ENCODE data around the gene DBN1. TPM values are rescaled to one million over a fixed set of nuclear protein-coding genes. Genes with fewer than 3 reads are reported as not detected.

Gene DBN1
- total and polyA plus RNA-seq, 9 of the 15 experiments (the other 6 are each of a cell fraction or from before 2014, with no cell fraction given) = 0.25 to 87.2 (median 27.9) TPM

DNA sequence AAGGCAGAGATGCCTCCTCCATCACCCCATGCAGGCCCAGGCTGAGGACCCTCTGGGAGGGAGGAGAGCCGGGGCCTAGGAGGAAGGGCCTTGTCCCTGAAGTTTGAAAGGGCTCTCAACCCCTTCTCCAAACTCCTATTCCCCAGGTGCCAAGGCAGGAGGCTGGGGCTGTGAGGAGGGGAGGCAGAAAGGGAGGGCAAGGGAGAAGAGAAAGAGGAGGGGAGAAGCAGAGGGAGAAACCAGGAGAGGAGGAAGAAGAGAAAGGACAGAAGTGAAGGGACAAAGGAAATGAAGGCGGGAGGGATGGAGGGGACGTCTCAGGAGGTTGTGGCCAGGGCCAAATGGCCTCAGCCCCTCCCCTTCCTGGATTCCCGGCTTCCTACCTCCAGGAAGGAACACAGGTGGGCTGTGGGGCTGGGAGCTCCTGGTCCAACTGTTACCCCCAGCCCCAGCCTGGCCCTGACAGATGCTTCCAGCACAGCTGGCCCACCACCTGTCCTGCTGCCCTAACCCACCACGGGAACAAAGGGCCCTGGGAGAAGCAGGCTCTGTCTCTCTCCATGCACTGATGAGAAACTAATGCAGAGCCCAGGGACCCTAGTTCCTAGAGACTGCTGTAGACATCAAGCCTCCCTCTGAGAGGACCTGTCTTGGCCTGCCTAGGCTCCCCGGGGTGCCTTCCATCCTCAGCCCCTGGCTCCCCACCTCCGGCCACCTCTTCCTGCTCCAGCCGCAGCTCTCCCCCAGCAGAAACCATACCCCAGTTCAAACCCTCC lies 3.5 kb downstream of the DBN1 start (continued):
- TF ChIP-seq SIX5 (IDR thresholded peaks at IDR 0.05; ENCODE audit: borderline replicate concordance in 1 of 2, insufficient read depth in 1 of 2, low read depth in 1 of 2, low read length in 2 of 2) = no peak
- TF ChIP-seq RBFOX2 (IDR thresholded peaks at IDR 0.05; ENCODE audit: low read depth, low read length) = 0 out of 2 replicates have a peak, but pooled peaks have one; percentile 30
- no peak for TF ChIP-seq ZBTB17 (CRISPR knock-in tag; IDR thresholded peaks at IDR 0.05)
- no peak for TF ChIP-seq RBM15 (IDR thresholded peaks at IDR 0.05; ENCODE audit: insufficient read depth, low read length)
- no peak for TF ChIP-seq RBM34 (IDR thresholded peaks at IDR 0.05; ENCODE audit: borderline replicate concordance, insufficient read depth, low read length)

GRCh38 chr5:177468685-177469628 lies 4.5 kb downstream of the DBN1 start:
- in situ Hi-C loops (cut with MboI) = no loop called here
- ChIA-PET CTCF (ENCODE audit: low intra/inter-chr PET ratio) (no interaction called here), POLR2A (interaction anchor here (0.5 to 2.3 kb wide), 4 partner anchors 9 to 21 kb away, joined by 3 to 9 read pairs (median 4); no protein-coding TSS in a partner anchor)
- ATAC-seq (no peak), FAIRE-seq (no peak), DNase-seq (ENCODE audit: extremely low read depth in 1 of 4, low spot score in 3 of 4) (peak in 2 of 4 experiments; percentile 43 to 45)
- H3K27me3 ChIP-seq (ENCODE audit: control insufficient read depth in 2 of 2, insufficient read depth in 2 of 2, low read length in 2 of 2) = no peaks in the 10 kb centered on the region
- no peak overlapping the region for H3K4me3 ChIP-seq
- H3K4me1 ChIP-seq (replicated peaks in 1 of 2; ENCODE audit: control insufficient read depth in 2 of 2, insufficient read depth in 2 of 2, low read length in 2 of 2) = peaks cover 2 to 44% of the 10 kb centered on the region in 2 experiments
- H3K9ac ChIP-seq (ENCODE audit: insufficient read depth in 1 of 2, low read depth in 2 of 2, low read length in 2 of 2) = peak overlapping the region in 1 of 2 experiments; percentile 22; a peak in 2 of 4 replicates
- peaks cover 36% of the 10 kb centered on the region for H3K79me2 ChIP-seq (ENCODE audit: control insufficient read depth, insufficient read depth, low read length)
- BruUV-seq (replicated peaks) = no TSS peak
- no peaks in the 10 kb centered on the region for H3K9me1 ChIP-seq (ENCODE audit: control insufficient read depth, insufficient read depth, low read length)
- peaks cover 4% of the 10 kb centered on the region for H3K9me3 ChIP-seq (replicated peaks; ENCODE audit: control insufficient read depth, insufficient read depth, low read depth, low read length)
- peaks cover 57% of the 10 kb centered on the region; the same call in 2 of the 3 replicates for H3K36me3 ChIP-seq (ENCODE audit: control insufficient read depth, insufficient read depth, low read length)
- H4K20me1 ChIP-seq (replicated peaks; ENCODE audit: control insufficient read depth, insufficient read depth, low read length) = no peaks in the 10 kb centered on the region; the same call in 1 of the 2 replicates
- no peak overlapping the region for H3K4me2 ChIP-seq (ENCODE audit: insufficient read depth, low read length)
- 83% methylated on average over 20 of the region's 25 CpGs for WGBS (ENCODE audit: insufficient coverage, low coverage, missing lambda C conversion rate)
- intact Hi-C loops (cut with micrococcal nuclease) = no loop called here
- no peak overlapping the region for H3K27ac ChIP-seq (ENCODE audit: extremely low read depth, low read depth, low read length)
- H2AFZ ChIP-seq (ENCODE audit: low read depth, low read length) = no peak overlapping the region
- TF ChIP-seq, protein P1, sequence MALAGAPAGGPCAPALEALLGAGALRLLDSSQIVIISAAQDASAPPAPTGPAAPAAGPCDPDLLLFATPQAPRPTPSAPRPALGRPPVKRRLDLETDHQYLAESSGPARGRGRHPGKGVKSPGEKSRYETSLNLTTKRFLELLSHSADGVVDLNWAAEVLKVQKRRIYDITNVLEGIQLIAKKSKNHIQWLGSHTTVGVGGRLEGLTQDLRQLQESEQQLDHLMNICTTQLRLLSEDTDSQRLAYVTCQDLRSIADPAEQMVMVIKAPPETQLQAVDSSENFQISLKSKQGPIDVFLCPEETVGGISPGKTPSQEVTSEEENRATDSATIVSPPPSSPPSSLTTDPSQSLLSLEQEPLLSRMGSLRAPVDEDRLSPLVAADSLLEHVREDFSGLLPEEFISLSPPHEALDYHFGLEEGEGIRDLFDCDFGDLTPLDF (CRISPR knock-in tag; IDR thresholded peaks at IDR 0.05) = no peak
- TF ChIP-seq NR3C1 (CRISPR knock-in tag; IDR thresholded peaks at IDR 0.05) (0 out of 2 replicates have a peak, but pooled peaks have one; percentile 37), HDAC2 (IDR thresholded peaks at IDR 0.05) (0 out of 2 replicates have a peak, but pooled peaks have one; percentile 30), KDM1A (IDR thresholded peaks at IDR 0.05) (peak; percentile 78 to 84), POLR3A (IDR thresholded peaks at IDR 0.05; ENCODE audit: borderline replicate concordance, extremely low read depth, insufficient read depth, insufficient read length) (no peak), HLTF (IDR thresholded peaks at IDR 0.05) (no peak), CXXC5 (CRISPR knock-in tag; IDR thresholded peaks at IDR 0.05) (no peak), RBFOX2 (IDR thresholded peaks at IDR 0.05; ENCODE audit: low read depth, low read length) (peak; percentile 45; the same call in 1 of the 2 replicates), PTBP1 (IDR thresholded peaks at IDR 0.05; ENCODE audit: low read depth, low read length) (0 out of 2 replicates have a peak, but pooled peaks have one; percentile 16), RBM22 (IDR thresholded peaks at IDR 0.05; ENCODE audit: low read depth, low read length, poor library complexity, severe bottlenecking) (peak; percentile 51), ZNF436 (CRISPR knock-in tag; IDR thresholded peaks at IDR 0.05) (no peak)

Data from K562 (cell line).